Pancreas (tissue), 10 donors: ENCODE measurements around the gene UBASH3B. TPM values are rescaled to one million over a fixed set of nuclear protein-coding genes. Genes with fewer than 3 reads are reported as not detected.

Source experiments
- ATAC-seq, 4 donors: fragments of 200-7000 bp; cut with Tn5 transposase; one replicate each; pipeline versions ENCODE4 v1.8.0 to v1.9.1; 2020; ENCODE audit warnings: mild to moderate bottlenecking in 4 of 4, moderate library complexity in 4 of 4
- DNase-seq, 6 donors: peaks; one replicate each; pipeline ENCODE4 v3.0.0-alpha.2; 2020
- FAIRE-seq: peaks from 2 replicates; lab custom pipeline; 2012; peaks lifted over from hg19 to GRCh38; lab: Jason Lieb, UNC
- H3K27ac ChIP-seq, 4 donors: fragments of 200-600 bp; sonication (generic); 1 replicate in 3 of 4; 2 replicates in 1 of 4; pipeline versions ENCODE4 v1.5.0 to v1.8.0; 2020
- H3K27me3 ChIP-seq, 4 donors: fragments of 200-600 bp; one replicate each; pipeline ENCODE4 v1.8.0; 2021
- H3K36me3 ChIP-seq, 3 donors: fragments of 200-600 bp; sonication (generic) in 1 of 3; one replicate each; pipeline versions ENCODE4 v1.5.0 to v1.8.0; 2020 to 2021
- H3K4me1 ChIP-seq, 3 donors: fragments of 200-600 bp; one replicate each; pipeline ENCODE4 v1.8.0; 2021
- H3K4me3 ChIP-seq, 4 donors: fragments of 200-600 bp; sonication (generic) in 2 of 4; one replicate each; pipeline versions ENCODE4 v1.5.0 to v1.8.0; 2020 to 2021
- H3K9me3 ChIP-seq, 4 donors: fragments of 200-600 bp; one replicate each; pipeline ENCODE4 v1.8.0; 2021
- WGBS, 2 donors: extraction: QIAGEN DNeasy Blood & Tissue Kit; methylation state at CpG; one replicate each; pipeline ENCODE4 v1.1.7; 2013; 5-methylcytosine and 5-hydroxymethylcytosine counted together
- intact Hi-C, 3 donors: fragments of 100-400 bp; cut with DNase I; formaldehyde crosslinking; loops; one replicate each; pipeline versions ENCODE4 v1.11.1 to v1.14.2; 2022
- polyA plus RNA-seq, 2 donors: library from polyadenylated mRNA; stranded (reverse); fragments of 200-250 nt; gene quantifications; one replicate each; pipeline ENCODE4 v1.2.3, GENCODE V29; 2013
- total RNA-seq, 6 donors: library from RNA; stranded (reverse); fragmentation: NEBNext Ultra II Directional in 4 of 6; extraction: Animal tissue kit (Norgen Biotek cat#: 25700) in 4 of 6; gene quantifications; one replicate each; pipeline versions ENCODE4 v1.2.1 to v1.2.4, GENCODE V29; 2021 to 2023
- TF ChIP-seq, protein P1 (sequence below), 4 donors: fragments of 200-600 bp; sonication (generic) in 3 of 4; IDR thresholded peaks; one replicate each; pipeline versions ENCODE4 v1.5.0 to v1.8.0; 2021; ENCODE audit warnings: antibody characterized with exemption in 4 of 4
- donor health status: healthy with polysubstance abuse.
- donor health status: DM: no; HTN: no; CAD: no; lungs with moderate emphysema.
- donor health status: DM: no; HTN: no; CAD: no.
- donor health status: control.
- donor health status: control.
- donor health status: Bipolar disorder and iron deficiency.
- donor health status: DM: yes; HTN: yes; CAD: no.
- donor health status: DM: no; HTN: no; CAD: no.
- donor health status: DM: no; HTN: no; CAD: no.
- donor health status: DM: yes; HTN: yes; CAD: no.

Gene UBASH3B
- total and polyA plus RNA-seq, 8 donors, result 0.56 to 5.8 (median 1.8) TPM

GRCh38 chr11:122758339-122758738 lies 102.8 kb downstream of the UBASH3B start:
- H3K36me3 ChIP-seq, result no peaks in the 10 kb centered on the region
- no peaks in the 10 kb centered on the region for H3K4me1 ChIP-seq
- ATAC-seq, result no peak
- TF ChIP-seq, protein P1, sequence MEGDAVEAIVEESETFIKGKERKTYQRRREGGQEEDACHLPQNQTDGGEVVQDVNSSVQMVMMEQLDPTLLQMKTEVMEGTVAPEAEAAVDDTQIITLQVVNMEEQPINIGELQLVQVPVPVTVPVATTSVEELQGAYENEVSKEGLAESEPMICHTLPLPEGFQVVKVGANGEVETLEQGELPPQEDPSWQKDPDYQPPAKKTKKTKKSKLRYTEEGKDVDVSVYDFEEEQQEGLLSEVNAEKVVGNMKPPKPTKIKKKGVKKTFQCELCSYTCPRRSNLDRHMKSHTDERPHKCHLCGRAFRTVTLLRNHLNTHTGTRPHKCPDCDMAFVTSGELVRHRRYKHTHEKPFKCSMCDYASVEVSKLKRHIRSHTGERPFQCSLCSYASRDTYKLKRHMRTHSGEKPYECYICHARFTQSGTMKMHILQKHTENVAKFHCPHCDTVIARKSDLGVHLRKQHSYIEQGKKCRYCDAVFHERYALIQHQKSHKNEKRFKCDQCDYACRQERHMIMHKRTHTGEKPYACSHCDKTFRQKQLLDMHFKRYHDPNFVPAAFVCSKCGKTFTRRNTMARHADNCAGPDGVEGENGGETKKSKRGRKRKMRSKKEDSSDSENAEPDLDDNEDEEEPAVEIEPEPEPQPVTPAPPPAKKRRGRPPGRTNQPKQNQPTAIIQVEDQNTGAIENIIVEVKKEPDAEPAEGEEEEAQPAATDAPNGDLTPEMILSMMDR (IDR thresholded peaks at IDR 0.05), result no peak
- no peaks in the 10 kb centered on the region for H3K9me3 ChIP-seq
- no peak for FAIRE-seq
- 64 to 74% methylated on average over 8 of the region's 8 CpGs for WGBS, 2 donors
- no peak overlapping the region for H3K27ac ChIP-seq
- intact Hi-C loops, result no loop called here
- no peak overlapping the region for H3K4me3 ChIP-seq
- DNase-seq, result no peak
- no peaks in the 10 kb centered on the region for H3K27me3 ChIP-seq

DNA sequence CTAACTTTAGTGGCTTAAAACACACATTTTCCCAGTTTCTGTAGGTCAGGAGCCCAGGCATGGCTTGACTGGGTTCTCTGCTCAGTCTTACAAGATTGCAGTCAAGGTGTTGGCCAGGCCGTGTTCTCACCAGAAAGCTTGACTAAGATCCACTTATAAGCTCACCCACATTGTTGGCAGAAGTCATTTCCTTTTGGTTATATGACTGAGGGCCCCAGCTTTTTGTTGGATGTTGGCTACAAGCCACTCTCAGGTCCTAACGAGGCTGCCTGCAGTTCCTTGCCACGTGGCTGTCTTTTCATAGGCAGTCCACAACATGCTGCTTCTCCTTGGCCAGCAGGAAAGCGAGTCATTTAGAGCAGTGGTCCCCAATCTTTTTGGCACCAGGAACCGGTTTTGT lies 103.5 kb downstream of the UBASH3B start:
- intact Hi-C loops, result no loop called here
- H3K27me3 ChIP-seq, result no peaks in the 10 kb centered on the region
- WGBS, 2 donors, result 68 to 79% methylated on average over 5 of the region's 5 CpGs
- H3K4me1 ChIP-seq, result no peaks in the 10 kb centered on the region
- DNase-seq, result no peak
- H3K9me3 ChIP-seq, result no peaks in the 10 kb centered on the region
- no peak overlapping the region for H3K27ac ChIP-seq
- TF ChIP-seq, protein P1 (IDR thresholded peaks at IDR 0.05), result no peak
- ATAC-seq, result no peak
- no peaks in the 10 kb centered on the region for H3K36me3 ChIP-seq
- no peak for FAIRE-seq
- H3K4me3 ChIP-seq, result no peak overlapping the region

- H3K27me3 ChIP-seq, result no peaks in the 10 kb centered on the region
- H3K4me3 ChIP-seq, result no peak overlapping the region
- TF ChIP-seq, protein P1 (IDR thresholded peaks at IDR 0.05), result no peak
- FAIRE-seq (no peak), DNase-seq (no peak), ATAC-seq (no peak)
- no peaks in the 10 kb centered on the region for H3K4me1 ChIP-seq
- intact Hi-C loops, result no loop called here
- WGBS, 2 donors, result 50 to 68% methylated on average over 2 of the region's 2 CpGs
- H3K27ac ChIP-seq, result no peak overlapping the region
- H3K9me3 ChIP-seq, result no peaks in the 10 kb centered on the region
- no peaks in the 10 kb centered on the region for H3K36me3 ChIP-seq
Measured at GRCh38 chr11:122763108-122763507, 107.6 kb downstream of the UBASH3B start.

- FAIRE-seq (no peak), ATAC-seq (no peak)
- WGBS, 2 donors, result 83 to 91% methylated on average over 7 of the region's 7 CpGs
Measured at GRCh38 chr11:122764371-122765090, 109.0 kb downstream of the UBASH3B start.

More at GRCh38 chr11:122764371-122765090, 109.0 kb downstream of the UBASH3B start:
- no peaks in the 10 kb centered on the region for H3K36me3 ChIP-seq
- no peaks in the 10 kb centered on the region for H3K9me3 ChIP-seq
- H3K4me1 ChIP-seq, result no peaks in the 10 kb centered on the region
- no peak overlapping the region for H3K4me3 ChIP-seq
- intact Hi-C loops, result no loop called here
- H3K27ac ChIP-seq, result no peak overlapping the region
- no peak for DNase-seq
- H3K27me3 ChIP-seq, result no peaks in the 10 kb centered on the region
- TF ChIP-seq, protein P1 (IDR thresholded peaks at IDR 0.05), result no peak
